A673 (cell line): Measurements from ENCODE around the gene CFAP61. TPM values are rescaled to one million over a fixed set of nuclear protein-coding genes. Genes with fewer than 3 reads are reported as not detected.

Experiments
- BruUV-seq: library from RNA; stranded (reverse); fragments of 400-500 nt; replicated peaks from 2 replicates; lab custom pipeline; 2021; lab: Mats Ljungman, UMichigan
- CTCF ChIA-PET: fragments of 300-600 bp; sonication (Branson Sonifier 250); formaldehyde crosslinking; loops from one replicate; lab custom pipeline; 2022; ENCODE audit warnings: antibody characterized with exemption; lab: Charles Lee
- POLR2A ChIA-PET: fragments of 300-600 bp; sonication (Branson Sonifier 250); formaldehyde crosslinking; loops from one replicate; lab custom pipeline; 2022; ENCODE audit warnings: antibody characterized with exemption; ENCODE audit not compliant: low non-redundant PET; lab: Charles Lee
- DNase-seq: peaks from one replicate; pipeline ENCODE4 v3.0.0-alpha.2; 2015; ENCODE audit warnings: low spot score
- H3K27ac ChIP-seq: fragments of 200-600 bp; sonication (generic); 2 replicates; pipeline ENCODE4 v1.5.1; 2016; ENCODE audit warnings: mixed run types, low read depth, mild to moderate bottlenecking, mixed read lengths, antibody characterized with exemption, low read length; ENCODE audit not compliant: poor library complexity, severe bottlenecking
- H3K27me3 ChIP-seq: fragments of 200-600 bp; sonication (generic); replicated peaks from 2 replicates; pipeline ENCODE4 v1.6.1; 2017; ENCODE audit warnings: mixed run types, low read depth, mild to moderate bottlenecking, mixed read lengths, antibody characterized with exemption, low read length; ENCODE audit not compliant: insufficient read depth, poor library complexity
- H3K36me3 ChIP-seq: fragments of 200-600 bp; sonication (generic); 2 replicates; pipeline ENCODE4 v1.6.1; 2016; ENCODE audit warnings: mixed run types, mild to moderate bottlenecking, mixed read lengths, antibody characterized with exemption, low read length; ENCODE audit not compliant: insufficient read depth, poor library complexity, severe bottlenecking
- H3K4me1 ChIP-seq: fragments of 200-600 bp; sonication (generic); 2 replicates; pipeline ENCODE4 v1.6.1; 2017; ENCODE audit warnings: mixed run types, mild to moderate bottlenecking, mixed read lengths, antibody characterized with exemption, low read length; ENCODE audit not compliant: insufficient read depth, poor library complexity, severe bottlenecking
- H3K4me3 ChIP-seq: fragments of 200-600 bp; sonication (generic); 2 replicates; pipeline ENCODE4 v1.5.1; 2016; ENCODE audit warnings: low read depth, mixed run types, mild to moderate bottlenecking, mixed read lengths, low read length; ENCODE audit not compliant: poor library complexity, severe bottlenecking
- H3K9me3 ChIP-seq: fragments of 200-600 bp; sonication (generic); 2 replicates; pipeline ENCODE4 v1.6.1; 2016; ENCODE audit warnings: mixed run types, low read depth, mild to moderate bottlenecking, mixed read lengths, antibody characterized with exemption, low read length; ENCODE audit not compliant: poor library complexity, severe bottlenecking
- CTCF ChIP-seq: fragments of 300-800, 200-600 bp; sonication (generic); conservative IDR thresholded peaks from 2 replicates; pipeline ENCODE4 v1.5.1; 2017; ENCODE audit warnings: low read depth, mild to moderate bottlenecking, antibody characterized with exemption, low read length, moderate library complexity, mixed read lengths
- EZH2 ChIP-seq: fragments of 200-600 bp; sonication (generic); IDR thresholded peaks from 2 replicates; pipeline ENCODE4 v1.6.1; 2017; ENCODE audit warnings: borderline replicate concordance, low read depth, mild to moderate bottlenecking, mixed read lengths, antibody characterized with exemption, low read length; ENCODE audit not compliant: poor library complexity, severe bottlenecking
- intact Hi-C: fragments of 100-400 bp; cut with micrococcal nuclease; formaldehyde crosslinking; loops from one replicate; pipeline ENCODE4 v1.10.0; 2022; ENCODE audit not compliant: unreplicated experiment
- total RNA-seq: library from RNA; stranded (reverse); gene quantifications from 2 replicates; pipeline ENCODE4 v1.2.3, GENCODE V29; 2021

CFAP61 gene
- total RNA-seq, 1 experiment from 2014 or later = not detected

- ChIA-PET POLR2A (no interaction called here), CTCF (no interaction called here)
- H3K9me3 ChIP-seq = no peaks in the 10 kb centered on the region
- no TSS peak for BruUV-seq
- peak; percentile 30 for DNase-seq
- intact Hi-C loops = no loop called here
- no peaks in the 10 kb centered on the region for H3K4me1 ChIP-seq
- H3K4me3 ChIP-seq = no peak overlapping the region
- peaks cover 62% of the 10 kb centered on the region for H3K27me3 ChIP-seq
- no peaks in the 10 kb centered on the region for H3K36me3 ChIP-seq
- no peak for TF ChIP-seq EZH2
- TF ChIP-seq CTCF = no peak
- no peak overlapping the region for H3K27ac ChIP-seq
Measured at GRCh38 chr20:20076297-20077065, 24.1 kb downstream of the CFAP61 start.

GRCh38 chr20:20078041-20078440 lies 25.7 kb downstream of the CFAP61 start:
- Histone ChIP-seq H3K27ac (no peak overlapping the region), H3K36me3 (no peaks in the 10 kb centered on the region), H3K27me3 (peaks cover 54% of the 10 kb centered on the region), H3K4me1 (peaks cover 7% of the 10 kb centered on the region), H3K9me3 (no peaks in the 10 kb centered on the region), H3K4me3 (no peak overlapping the region)
- TF ChIP-seq CTCF (no peak), EZH2 (no peak)
- ChIA-PET POLR2A (no interaction called here), CTCF (no interaction called here)
- DNase-seq = no peak
- intact Hi-C loops = no loop called here
- no TSS peak for BruUV-seq

- H3K27ac ChIP-seq = no peak overlapping the region
- TF ChIP-seq CTCF (no peak), EZH2 (no peak)
- CTCF ChIA-PET = no interaction called here
- H3K4me1 ChIP-seq = peaks cover 7% of the 10 kb centered on the region
- BruUV-seq = no TSS peak
- H3K9me3 ChIP-seq = no peaks in the 10 kb centered on the region
- POLR2A ChIA-PET = no interaction called here
- peaks cover 42% of the 10 kb centered on the region for H3K27me3 ChIP-seq
- H3K36me3 ChIP-seq = no peaks in the 10 kb centered on the region
- intact Hi-C loops = no loop called here
- no peak for DNase-seq
- H3K4me3 ChIP-seq = no peak overlapping the region
Measured at GRCh38 chr20:20079102-20079784, 26.9 kb downstream of the CFAP61 start.
